Astrocyte (in vitro differentiated cells and primary cell): ENCODE data around the gene FGFR3. TPM values are rescaled to one million over a fixed set of nuclear protein-coding genes. Genes with fewer than 3 reads are reported as not detected.
A peak's percentile ranks its signal among the peaks of the same experiment; 100 is the strongest.

Experiments used
- DNase-seq: peaks from one replicate; pipeline ENCODE4 v3.0.0-alpha.2; 2010; ENCODE audit warnings: low read depth
- FAIRE-seq: peaks from 2 replicates; lab custom pipeline; 2011; peaks lifted over from hg19 to GRCh38; lab: Jason Lieb, UNC
- H2AFZ ChIP-seq: 2 replicates; pipeline ENCODE4 v1.6.0; 2012; ENCODE audit warnings: low read depth, low read length, inconsistent platforms
- H3K27ac ChIP-seq: 2 replicates; pipeline ENCODE4 v1.5.1; 2011; ENCODE audit warnings: low read depth, low read length, inconsistent platforms
- H3K27me3 ChIP-seq: 2 replicates; pipeline ENCODE4 v1.6.0; 2011; ENCODE audit warnings: low read length, inconsistent platforms; ENCODE audit not compliant: insufficient read depth
- H3K36me3 ChIP-seq: 2 replicates; pipeline ENCODE4 v1.5.1; 2011; ENCODE audit warnings: low read length, inconsistent platforms; ENCODE audit not compliant: insufficient read depth
- H3K4me1 ChIP-seq: 2 replicates; pipeline ENCODE4 v1.5.1; 2011; ENCODE audit warnings: low read length, inconsistent platforms; ENCODE audit not compliant: insufficient read depth
- H3K4me2 ChIP-seq: 2 replicates; pipeline ENCODE4 v1.6.0; 2012; ENCODE audit warnings: low read length, inconsistent platforms
- H3K4me3 ChIP-seq: 2 replicates; pipeline ENCODE4 v1.5.1; 2011; ENCODE audit warnings: low read depth, mild to moderate bottlenecking, low read length, inconsistent platforms; ENCODE audit not compliant: insufficient read depth
- H3K79me2 ChIP-seq: 2 replicates; pipeline ENCODE4 v1.6.0; 2012; ENCODE audit warnings: mild to moderate bottlenecking, low read length, inconsistent platforms; ENCODE audit not compliant: insufficient read depth
- H3K9ac ChIP-seq: 2 replicates; pipeline ENCODE4 v1.6.0; 2012; ENCODE audit warnings: mild to moderate bottlenecking, low read length, inconsistent platforms
- H3K9me3 ChIP-seq: 2 replicates; pipeline ENCODE4 v1.5.1; 2012; ENCODE audit warnings: low read depth, mild to moderate bottlenecking, low read length, inconsistent platforms; ENCODE audit not compliant: insufficient read depth
- H4K20me1 ChIP-seq: 2 replicates; pipeline ENCODE4 v1.6.0; 2012; ENCODE audit warnings: low read length, inconsistent platforms; ENCODE audit not compliant: insufficient read depth
- H3K27ac Mint-ChIP-seq: one replicate; pipeline ENCODE4 v1.8.0; 2021; ENCODE audit warnings: mild to moderate bottlenecking, mixed read lengths; ENCODE audit not compliant: unreplicated experiment
- H3K27me3 Mint-ChIP-seq: one replicate; pipeline ENCODE4 v1.8.0; 2021; ENCODE audit warnings: low read depth, mixed read lengths; ENCODE audit not compliant: unreplicated experiment
- H3K36me3 Mint-ChIP-seq: one replicate; pipeline ENCODE4 v1.8.0; 2021; ENCODE audit warnings: low read depth, mixed read lengths; ENCODE audit not compliant: unreplicated experiment
- H3K4me1 Mint-ChIP-seq: one replicate; pipeline ENCODE4 v1.8.0; 2021; ENCODE audit warnings: low read depth, mixed read lengths; ENCODE audit not compliant: unreplicated experiment
- H3K4me3 Mint-ChIP-seq: one replicate; pipeline ENCODE4 v1.8.0; 2021; ENCODE audit warnings: mild to moderate bottlenecking, moderate library complexity, mixed read lengths; ENCODE audit not compliant: unreplicated experiment
- H3K9me3 Mint-ChIP-seq: one replicate; pipeline ENCODE4 v1.8.0; 2021; ENCODE audit warnings: mild to moderate bottlenecking, mixed read lengths; ENCODE audit not compliant: unreplicated experiment
- EZH2 ChIP-seq: IDR thresholded peaks from 2 replicates; pipeline ENCODE4 v1.6.1; 2012; ENCODE audit warnings: mild to moderate bottlenecking, low read length, inconsistent platforms; ENCODE audit not compliant: insufficient read depth
- total RNA-seq: library from RNA; stranded (reverse); gene quantifications from 2 replicates; pipeline ENCODE4 v1.2.1, GENCODE V29; 2021
- TF ChIP-seq, protein P1 (sequence below): IDR thresholded peaks from 2 replicates; pipeline ENCODE4 v1.5.1; 2011; ENCODE audit warnings: low read depth, mild to moderate bottlenecking, inconsistent platforms, low read length, moderate library complexity; ENCODE audit not compliant: insufficient read depth

The FGFR3 gene
- total RNA-seq, 1 donor from 2014 or later: 3.9 TPM

DNA sequence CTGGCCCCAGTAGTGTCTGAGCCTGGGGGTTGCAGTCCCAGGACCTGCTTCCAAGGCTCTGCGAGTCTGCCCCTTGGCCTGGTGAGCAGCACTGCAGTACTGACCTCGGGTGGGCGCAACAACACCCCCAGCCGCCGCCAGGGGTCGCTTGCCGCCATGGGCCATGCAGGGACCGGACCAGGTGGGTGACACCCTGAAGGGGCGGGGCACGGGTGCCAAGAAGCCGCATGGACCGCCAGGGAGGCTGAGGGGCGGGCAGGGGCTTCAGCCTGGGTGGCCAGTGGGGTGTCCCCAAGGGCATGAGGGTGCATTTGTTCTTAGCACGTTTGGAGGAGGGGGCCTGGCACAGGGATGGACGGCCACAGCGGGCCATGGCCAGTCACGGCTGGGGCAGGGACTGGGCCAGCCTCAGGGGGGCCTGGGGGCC is 46.8 kb upstream of the FGFR3 start:
- H3K79me2 ChIP-seq: no peaks in the 10 kb centered on the region
- H3K9ac ChIP-seq: no peak overlapping the region
- no peak overlapping the region for H3K4me3 ChIP-seq
- no peaks in the 10 kb centered on the region for H3K27me3 Mint-ChIP-seq
- FAIRE-seq: no peak
- no peak overlapping the region for H3K4me2 ChIP-seq
- no peaks in the 10 kb centered on the region for H3K9me3 ChIP-seq
- H3K27me3 ChIP-seq: no peaks in the 10 kb centered on the region
- H2AFZ ChIP-seq: no peak overlapping the region
- no peaks in the 10 kb centered on the region for H3K4me1 ChIP-seq
- TF ChIP-seq, protein P1, sequence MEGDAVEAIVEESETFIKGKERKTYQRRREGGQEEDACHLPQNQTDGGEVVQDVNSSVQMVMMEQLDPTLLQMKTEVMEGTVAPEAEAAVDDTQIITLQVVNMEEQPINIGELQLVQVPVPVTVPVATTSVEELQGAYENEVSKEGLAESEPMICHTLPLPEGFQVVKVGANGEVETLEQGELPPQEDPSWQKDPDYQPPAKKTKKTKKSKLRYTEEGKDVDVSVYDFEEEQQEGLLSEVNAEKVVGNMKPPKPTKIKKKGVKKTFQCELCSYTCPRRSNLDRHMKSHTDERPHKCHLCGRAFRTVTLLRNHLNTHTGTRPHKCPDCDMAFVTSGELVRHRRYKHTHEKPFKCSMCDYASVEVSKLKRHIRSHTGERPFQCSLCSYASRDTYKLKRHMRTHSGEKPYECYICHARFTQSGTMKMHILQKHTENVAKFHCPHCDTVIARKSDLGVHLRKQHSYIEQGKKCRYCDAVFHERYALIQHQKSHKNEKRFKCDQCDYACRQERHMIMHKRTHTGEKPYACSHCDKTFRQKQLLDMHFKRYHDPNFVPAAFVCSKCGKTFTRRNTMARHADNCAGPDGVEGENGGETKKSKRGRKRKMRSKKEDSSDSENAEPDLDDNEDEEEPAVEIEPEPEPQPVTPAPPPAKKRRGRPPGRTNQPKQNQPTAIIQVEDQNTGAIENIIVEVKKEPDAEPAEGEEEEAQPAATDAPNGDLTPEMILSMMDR: peak; percentile 58
- TF ChIP-seq EZH2: no peak
- DNase-seq: peak; percentile 19
- H4K20me1 ChIP-seq: peaks cover 5% of the 10 kb centered on the region
- no peaks in the 10 kb centered on the region for H3K9me3 Mint-ChIP-seq
- peaks cover 9% of the 10 kb centered on the region for H3K36me3 Mint-ChIP-seq
- H3K4me3 Mint-ChIP-seq: no peak overlapping the region
- no peak overlapping the region for H3K27ac ChIP-seq
- no peaks in the 10 kb centered on the region for H3K36me3 ChIP-seq
- no peaks in the 10 kb centered on the region for H3K4me1 Mint-ChIP-seq
- H3K27ac Mint-ChIP-seq: no peak overlapping the region

DNA sequence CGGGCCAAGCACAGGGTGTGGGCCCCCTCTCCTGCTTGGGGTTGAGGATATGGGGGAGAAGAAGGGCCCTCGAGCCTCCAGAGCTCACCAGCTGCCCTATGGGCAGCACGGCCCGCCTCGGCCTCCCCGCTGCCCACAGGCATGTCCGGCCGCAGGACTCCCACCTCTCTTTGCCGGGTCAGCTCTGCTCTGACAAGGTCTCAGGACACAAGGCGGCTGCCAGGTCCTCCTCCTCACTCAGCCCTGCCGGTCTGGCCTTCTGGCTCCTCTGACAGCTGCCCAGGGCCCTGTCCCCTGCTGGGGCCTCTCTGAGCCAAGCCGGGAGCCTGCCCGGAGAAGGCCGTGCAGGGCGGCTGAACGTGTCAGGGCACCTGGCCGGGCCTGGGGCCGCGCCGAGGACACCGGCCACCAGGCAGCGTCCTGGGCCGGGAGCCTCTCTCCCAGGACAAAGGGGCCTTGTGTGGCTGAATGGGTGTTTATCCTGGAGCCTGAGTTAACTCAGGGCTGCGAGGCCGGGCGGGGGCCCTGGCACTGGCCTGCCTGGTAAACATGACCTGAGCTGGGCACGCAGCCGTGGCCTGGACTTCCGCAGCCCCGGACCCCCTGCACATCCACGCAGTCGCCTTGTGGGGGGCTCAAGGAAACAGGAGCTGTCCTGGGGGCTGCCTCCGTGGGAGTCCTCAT is 46.0 kb upstream of the FGFR3 start:
- FAIRE-seq (no peak), DNase-seq (no peak)
- H3K27ac Mint-ChIP-seq: no peak overlapping the region

More for the DNA sequence above, 46.0 kb upstream of the FGFR3 start:
- no peak overlapping the region for H3K4me3 Mint-ChIP-seq
- H3K4me1 Mint-ChIP-seq: no peaks in the 10 kb centered on the region
- no peaks in the 10 kb centered on the region for H3K79me2 ChIP-seq
- H3K4me3 ChIP-seq: no peak overlapping the region
- H3K27me3 Mint-ChIP-seq: no peaks in the 10 kb centered on the region
- no peaks in the 10 kb centered on the region for H3K9me3 Mint-ChIP-seq
- TF ChIP-seq EZH2: no peak
- TF ChIP-seq, protein P1: no peak
- H3K27ac ChIP-seq: no peak overlapping the region
- H2AFZ ChIP-seq: no peak overlapping the region
- H3K4me2 ChIP-seq: no peak overlapping the region
- no peaks in the 10 kb centered on the region for H3K36me3 ChIP-seq
- no peaks in the 10 kb centered on the region for H3K9me3 ChIP-seq
- H3K36me3 Mint-ChIP-seq: peaks cover 6% of the 10 kb centered on the region
- peaks cover 5% of the 10 kb centered on the region for H4K20me1 ChIP-seq
- H3K4me1 ChIP-seq: no peaks in the 10 kb centered on the region
- no peak overlapping the region for H3K9ac ChIP-seq
- no peaks in the 10 kb centered on the region for H3K27me3 ChIP-seq
